A549 treated with Hydrocortisone at 1 μM for 4 hours (cell line): ENCODE data around the gene GET4. TPM values are rescaled to one million over a fixed set of nuclear protein-coding genes. Genes with fewer than 3 reads are reported as not detected.

ENCODE experiments used
- total RNA-seq: library from RNA; stranded (reverse); fragments of 200-300 nt; extraction: Qiagen RNA extraction; gene quantifications from 5 replicates; pipeline ENCODE4 v1.2.3, GENCODE V29; 2022

The GET4 gene
- 40.9 to 67.1 TPM (median 57.1 TPM) in 5 replicates for total RNA-seq

GRCh38 chr7:876077-876971 lies at the start of gene GET4:
GET4 (plus strand) TSS chr7:876554; CDS start chr7:876646, 92 bp downstream.

GRCh38 chr7:832167-832967 lies 44.0 kb upstream of the GET4 start, which contains the start of gene SUN1:
SUN1 (plus strand) TSS chr7:832476; CDS start chr7:832525, 49 bp downstream.

Other genes with a start within 250 kb of the GET4 start
- 42.4 to 48.3 TPM (median 46.5 TPM) in 5 replicates for gene DNAAF5, start 149.9 kb upstream of the GET4 start, total RNA-seq
- gene PRKAR1B, start 149.3 kb upstream of the GET4 start, total RNA-seq = 29.1 to 32.2 TPM (median 31.6 TPM) in 5 replicates
- gene SUN1, start 44.1 kb upstream of the GET4 start, total RNA-seq = 69.8 to 86.7 TPM (median 86.5 TPM) in 5 replicates
- gene ADAP1, start 78.1 kb downstream of the GET4 start, total RNA-seq = 3.0 to 4.5 TPM (median 4.0 TPM) in 5 replicates
- 5.0 to 6.2 TPM (median 6.0 TPM) in 5 replicates for gene COX19, start 99.0 kb downstream of the GET4 start, total RNA-seq
- not detected in 5 replicates for gene CYP2W1, start 106.6 kb downstream of the GET4 start, total RNA-seq
- gene GPR146, start 168.0 kb downstream of the GET4 start, total RNA-seq = 1.5 to 2.3 TPM (median 1.8 TPM) in 5 replicates
- 0.93 to 1.3 TPM (median 1.2 TPM) in 5 replicates for gene GPER1, start 211.6 kb downstream of the GET4 start, total RNA-seq